ELF-1 (cell line): ENCODE data around the gene CAMK2A.

Experiments used
- DNase-seq: peaks from one replicate; pipeline ENCODE4 v3.0.0-alpha.2; 2016; ENCODE audit warnings: low read depth, low spot score

The CAMK2A gene

DNA sequence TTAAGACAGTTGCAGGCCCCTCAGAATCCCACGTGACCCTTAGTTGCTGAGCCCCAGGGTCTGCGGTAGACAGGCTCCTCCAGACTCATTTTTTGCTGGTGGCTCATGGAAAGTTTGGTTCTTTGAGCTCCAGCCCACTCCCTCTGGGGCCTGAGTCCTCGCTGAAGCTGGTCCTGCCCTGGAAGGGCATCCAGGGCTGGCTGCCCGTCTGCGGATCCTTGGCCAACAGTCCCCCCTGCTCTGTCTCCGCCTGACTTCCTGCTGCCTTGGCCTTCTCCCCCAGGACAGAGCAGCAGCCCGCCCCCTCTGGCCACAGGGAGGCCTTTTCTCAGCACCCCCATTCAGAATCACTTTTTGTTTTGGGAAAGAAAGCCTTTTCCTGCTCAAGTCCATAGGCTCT, 75.3 kb downstream of the CAMK2A start:
- DNase-seq = no peak

DNA sequence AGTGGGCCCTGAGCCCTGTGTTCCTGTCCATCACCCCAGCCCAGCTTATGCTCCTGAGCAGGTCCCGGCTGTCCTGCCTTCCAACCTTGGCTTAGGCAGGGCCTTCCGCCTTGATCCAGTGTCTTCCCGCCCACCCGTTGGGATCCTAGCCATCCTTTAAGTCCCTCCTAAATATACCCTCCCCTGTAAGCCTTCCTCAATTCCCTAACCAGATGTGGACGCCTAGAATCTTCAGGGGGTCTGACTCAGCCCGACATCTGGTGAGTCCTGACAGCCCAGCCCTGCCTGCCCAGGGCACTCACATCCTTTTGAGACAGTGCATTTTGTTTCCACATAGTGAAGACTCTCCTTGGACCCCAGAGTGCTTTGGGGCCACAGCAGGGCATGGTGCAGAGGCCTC, 76.0 kb downstream of the CAMK2A start:
- DNase-seq = no peak

DNA sequence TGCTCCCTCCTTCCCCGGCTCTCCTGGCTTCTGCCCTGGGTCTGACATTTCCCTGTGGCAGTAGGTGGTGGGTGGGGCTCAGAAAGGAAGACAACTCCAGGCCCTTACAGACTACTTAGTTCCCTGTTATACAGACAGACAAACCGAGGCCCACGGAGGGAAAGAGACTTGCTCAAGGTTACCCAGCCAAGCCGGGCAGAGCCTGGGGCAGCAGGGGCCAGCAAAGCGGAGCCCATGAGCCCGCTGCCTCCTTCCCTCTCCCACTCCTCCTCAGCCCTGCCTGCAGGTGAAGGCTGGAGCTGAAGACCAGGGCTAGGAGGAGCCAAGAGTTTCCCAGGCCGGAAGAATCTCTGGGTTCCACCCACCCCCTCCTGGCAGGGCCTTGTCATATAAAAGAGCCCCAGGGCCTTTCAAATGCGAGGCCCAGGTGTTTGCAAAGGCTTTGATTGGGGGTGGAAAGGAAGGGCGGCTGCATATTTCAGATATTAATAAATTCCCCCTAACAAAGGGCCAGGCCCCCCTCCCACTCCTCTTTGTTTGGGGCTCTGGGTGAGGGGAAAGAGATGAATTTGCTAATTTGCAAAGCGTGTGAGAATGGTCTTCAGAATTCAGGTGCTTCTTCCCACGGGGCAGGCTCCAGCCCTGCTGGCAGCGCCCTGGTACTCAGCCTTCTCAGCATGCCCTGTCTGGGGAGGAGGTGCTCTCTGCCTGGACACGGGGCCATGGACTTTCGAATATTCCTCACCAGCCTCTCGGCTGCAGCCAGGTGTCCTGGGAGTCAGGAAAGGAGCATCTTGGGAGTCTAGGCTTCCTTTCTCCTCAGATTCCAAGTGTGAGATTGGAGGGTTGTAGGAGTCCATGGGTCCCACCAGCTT, 78.2 kb downstream of the CAMK2A start:
- DNase-seq = peak; percentile 67

DNA sequence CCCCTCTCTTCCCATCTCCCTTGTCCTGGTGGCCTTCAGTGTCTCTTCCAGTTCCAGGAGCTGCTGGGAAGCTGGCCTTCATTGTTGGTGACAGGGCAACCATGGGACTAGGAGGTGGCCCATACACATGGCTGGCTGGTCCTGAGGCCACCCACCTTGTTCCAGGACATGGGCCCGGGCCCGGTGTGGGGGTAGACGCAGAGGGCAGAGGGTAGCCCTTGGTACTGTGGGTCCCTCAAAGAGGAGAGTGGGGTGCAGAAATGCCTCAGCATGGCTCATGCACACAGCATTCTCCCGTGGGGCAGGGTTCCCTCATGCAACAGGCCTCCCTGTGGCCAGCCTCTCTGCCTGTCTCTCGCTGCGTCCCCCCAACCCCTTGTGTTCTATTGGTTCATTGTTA, 78.9 kb downstream of the CAMK2A start:
- no peak for DNase-seq

DNA sequence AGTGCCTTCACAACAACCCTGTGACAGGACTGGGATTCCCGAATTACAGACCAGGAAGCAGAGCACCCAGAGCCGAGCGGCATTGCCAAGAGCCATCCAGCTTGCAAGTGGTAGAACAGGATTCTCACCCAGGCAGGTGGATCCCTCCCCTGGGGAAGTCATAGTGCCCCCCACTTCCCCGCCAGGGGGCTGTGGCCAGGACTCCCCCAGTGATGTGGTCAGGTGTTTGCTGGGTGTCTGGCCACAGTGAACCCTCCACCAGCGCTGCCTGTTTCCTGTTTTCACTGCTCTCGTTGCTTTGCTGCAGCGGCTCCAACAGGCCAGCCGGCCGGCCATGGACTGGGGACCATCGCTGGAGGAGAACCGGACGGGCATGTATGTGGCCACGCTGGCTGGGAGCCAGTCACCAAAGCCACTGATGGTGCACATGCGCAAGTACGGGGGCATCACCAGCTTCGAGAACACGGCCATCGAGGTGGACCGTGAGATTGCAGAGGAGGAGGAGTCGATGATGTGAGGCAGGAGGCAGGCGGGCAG, 80.4 kb downstream of the CAMK2A start:
- peak; percentile 51 for DNase-seq

DNA sequence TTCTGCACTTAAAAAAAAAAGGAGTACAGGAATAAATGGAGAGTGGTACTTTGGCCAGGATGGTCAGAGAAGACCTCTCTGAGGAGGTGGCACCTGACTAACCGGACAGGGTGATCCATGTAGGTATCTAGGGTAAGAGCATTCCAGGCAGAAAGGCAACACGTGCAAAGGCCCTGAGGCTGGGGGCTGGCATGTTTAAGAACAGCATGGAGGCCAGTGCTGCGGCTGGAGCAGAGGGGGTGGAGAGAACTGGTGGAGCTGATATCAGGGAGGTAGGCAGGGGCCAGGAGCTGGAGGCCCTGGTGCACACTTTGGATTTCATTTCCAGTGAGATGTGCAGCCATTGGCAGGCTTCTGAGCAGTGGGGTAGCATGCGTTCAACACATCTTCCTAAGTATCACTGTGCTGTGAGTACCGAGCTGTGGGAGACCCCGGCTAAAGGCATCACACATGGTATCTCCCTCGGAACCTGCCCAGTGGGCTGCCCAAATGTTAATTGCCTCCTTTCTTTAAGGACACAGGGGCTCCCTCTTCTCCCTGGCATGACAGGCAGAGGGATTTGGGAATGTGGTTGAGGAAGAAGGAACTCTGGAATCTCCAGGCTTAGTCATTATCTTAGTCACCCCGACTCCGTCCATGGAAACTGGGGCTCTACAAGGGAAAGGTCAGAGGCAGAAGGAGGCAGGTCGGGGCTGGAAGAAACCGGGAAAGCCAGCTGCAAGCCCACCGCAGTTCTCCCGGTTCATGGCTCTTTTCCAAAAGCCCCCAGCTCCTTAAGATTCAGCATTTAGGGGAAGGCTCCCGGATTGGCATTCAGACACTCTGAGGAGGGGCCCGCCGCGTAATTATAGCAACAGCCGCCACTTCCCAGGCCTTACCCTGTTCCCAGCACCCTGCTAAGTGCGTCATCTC, 81.1 kb downstream of the CAMK2A start:
- no peak for DNase-seq

DNA sequence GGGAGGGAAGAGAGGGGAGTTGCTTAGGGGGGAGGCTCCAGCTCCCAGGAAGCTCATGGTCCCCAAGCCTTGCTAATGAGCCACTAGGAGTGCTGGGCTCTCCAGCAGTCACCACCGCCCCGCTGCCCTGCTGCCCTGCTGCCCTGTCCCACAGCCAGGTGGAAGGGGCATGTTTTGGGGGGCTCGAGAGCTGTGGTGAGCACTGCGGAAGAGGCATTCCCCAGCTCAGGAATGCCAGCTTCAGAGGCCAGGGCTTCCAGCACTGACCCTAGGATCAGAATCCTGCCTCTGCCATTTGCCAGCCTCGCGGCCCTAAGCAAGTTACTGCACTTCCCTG, 82.8 kb downstream of the CAMK2A start:
- no peak for DNase-seq

DNA sequence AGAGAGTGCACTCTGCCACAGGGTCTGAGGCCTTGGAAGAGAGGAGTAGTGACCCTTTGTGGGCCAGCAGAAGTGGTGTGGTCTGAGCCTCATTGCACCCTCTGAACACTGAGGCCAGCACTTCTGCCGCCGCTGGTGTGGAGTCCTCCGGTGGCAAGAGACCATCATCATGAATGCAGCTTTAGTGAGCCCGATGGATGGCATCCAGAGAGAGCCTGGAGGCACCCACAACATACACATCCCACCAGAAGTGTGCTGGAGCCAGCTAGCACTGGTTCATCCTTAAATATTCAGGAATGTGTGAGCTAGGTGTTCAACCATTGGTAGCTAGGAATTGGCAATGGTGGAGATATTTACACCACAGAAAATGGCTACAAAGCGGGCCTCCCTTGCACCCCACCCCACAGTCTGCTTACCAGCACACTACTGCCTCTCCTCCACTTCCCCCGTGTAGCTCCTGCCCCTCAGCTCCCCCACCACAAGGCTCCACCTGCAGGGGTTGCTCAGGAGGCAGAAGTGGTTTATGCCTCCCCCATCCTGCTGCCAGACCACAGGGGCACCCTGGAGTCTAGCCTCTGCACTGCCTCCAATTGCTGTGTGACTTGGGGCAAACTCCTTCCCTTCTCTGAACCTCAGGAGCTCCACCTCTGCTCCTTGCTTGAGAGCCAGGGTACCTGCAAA, 83.3 kb downstream of the CAMK2A start:
- DNase-seq = peak; percentile 31

DNA sequence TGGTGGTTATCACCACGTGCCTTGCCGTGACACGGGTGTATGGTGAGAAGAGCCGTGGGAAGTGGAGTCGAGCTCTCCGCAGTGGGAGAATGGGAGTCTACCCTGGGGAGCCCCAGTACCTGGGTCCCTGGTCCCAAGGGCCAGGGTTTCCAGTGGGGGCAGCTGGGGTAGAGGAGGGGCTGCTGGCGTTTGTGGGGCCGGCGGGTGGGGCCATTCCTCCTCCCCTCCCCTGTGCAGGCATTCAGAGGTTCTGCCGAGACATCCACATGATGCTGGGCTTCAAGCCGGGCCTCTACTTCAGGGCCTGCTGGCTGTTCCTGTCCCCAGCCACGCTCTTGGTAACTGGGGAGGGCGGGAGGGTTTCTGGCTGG, 85.0 kb downstream of the CAMK2A start:
- DNase-seq = no peak

DNA sequence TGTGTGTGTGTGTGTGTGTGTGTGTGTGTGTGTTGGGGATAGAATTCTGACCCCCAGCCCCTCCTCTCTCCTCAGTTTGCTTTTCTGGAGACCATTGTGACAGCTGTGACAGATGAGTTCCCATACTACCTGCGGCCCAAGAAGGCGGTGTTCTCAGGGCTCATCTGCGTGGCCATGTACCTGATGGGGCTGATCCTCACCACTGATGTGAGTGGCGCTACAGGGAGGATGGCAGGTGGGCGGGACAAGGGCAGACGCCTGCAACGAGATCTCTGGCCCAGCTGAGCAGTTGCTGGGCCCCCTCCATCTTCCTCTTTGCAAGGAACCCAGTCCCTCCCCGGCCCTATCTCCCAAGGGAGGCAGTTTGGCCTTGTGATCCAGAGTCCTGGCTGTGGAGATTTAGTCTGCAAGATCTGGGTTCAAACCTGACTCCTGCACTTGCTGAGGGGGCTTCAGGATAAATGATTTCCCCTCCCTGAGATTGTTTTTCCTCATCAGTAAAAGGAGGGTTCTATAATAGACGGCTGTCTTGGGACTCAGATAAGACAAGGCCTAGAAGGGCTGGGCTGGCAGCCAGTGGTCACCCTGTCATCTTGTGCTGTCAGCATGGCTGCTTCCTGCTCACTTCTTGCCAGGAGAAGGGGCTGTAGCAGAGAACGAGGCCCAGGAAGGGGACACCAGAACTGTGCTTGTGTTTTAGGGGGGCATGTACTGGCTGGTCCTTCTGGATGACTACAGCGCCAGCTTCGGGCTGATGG, 85.6 kb downstream of the CAMK2A start:
- DNase-seq = no peak

DNA sequence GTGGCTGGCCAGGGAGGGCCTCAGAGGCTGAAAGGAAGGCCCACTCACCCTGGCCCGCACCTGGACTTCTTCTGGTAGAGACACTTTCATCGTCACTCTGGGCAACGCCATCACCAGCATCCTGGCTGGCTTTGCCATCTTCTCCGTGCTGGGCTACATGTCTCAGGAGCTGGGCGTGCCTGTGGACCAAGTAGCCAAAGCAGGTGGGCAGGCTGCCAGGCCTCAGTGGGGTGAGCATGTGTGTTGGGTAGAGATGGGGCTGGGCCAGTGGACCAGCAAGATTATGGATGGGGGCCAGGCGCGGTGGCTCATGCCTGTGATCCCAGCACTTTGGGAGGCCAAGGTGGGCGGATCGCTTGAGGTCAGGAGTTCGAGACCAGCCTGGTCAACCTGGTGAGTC, 87.1 kb downstream of the CAMK2A start:
- no peak for DNase-seq

DNA sequence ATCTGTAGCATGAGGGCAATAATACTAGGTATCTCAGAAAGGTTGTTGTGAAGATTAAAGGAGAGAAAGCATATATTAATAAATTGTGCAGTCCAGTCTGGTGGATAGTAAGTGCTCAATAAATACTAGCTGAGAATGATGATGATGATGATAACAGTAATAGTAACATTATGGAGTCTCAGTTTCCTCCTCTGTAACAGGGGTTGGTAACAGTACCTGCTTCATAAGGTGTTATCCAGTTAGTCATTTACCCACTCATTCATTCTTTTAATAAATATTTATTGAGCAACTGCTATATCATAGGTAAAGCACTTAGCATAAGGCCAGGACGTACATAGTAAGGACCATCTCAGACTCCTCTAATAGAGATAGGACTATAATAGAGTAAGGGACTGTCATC, 92.1 kb downstream of the CAMK2A start:
- DNase-seq = no peak

DNA sequence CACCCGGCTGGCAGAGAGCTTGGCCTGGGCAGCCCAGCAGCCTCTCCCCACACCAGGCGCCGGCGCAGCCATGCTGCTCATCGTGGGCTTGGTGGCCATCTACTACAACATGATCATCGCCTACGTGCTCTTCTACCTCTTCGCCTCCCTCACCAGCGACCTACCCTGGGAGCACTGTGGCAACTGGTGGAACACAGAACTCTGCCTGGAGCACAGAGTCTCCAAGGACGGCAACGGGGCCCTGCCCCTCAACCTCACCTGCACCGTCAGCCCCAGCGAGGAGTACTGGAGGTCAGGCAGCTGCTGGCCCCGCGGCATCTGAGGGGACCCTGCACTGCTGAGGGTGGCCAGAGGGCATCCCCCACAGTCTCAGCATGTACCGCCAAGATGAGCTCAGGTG, 92.6 kb downstream of the CAMK2A start:
- DNase-seq = no peak

DNA sequence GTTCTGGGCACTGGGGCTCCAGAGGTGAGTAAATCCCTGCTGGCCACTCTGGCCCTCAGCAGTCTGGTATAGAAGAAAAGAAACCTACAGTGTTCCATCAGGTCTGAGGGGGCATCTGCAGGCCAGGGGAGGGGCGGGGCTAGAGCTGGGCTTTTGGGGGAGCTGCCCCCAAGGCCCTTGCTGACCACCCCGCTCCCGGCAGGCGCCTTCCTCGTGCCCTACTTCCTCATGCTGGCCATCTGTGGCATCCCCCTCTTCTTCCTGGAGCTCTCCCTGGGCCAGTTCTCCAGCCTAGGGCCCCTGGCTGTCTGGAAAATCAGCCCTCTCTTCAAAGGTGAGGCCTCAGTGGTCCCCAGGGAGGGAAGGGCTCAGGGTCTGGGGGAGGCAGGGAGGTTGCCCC, 93.1 kb downstream of the CAMK2A start:
- DNase-seq = no peak

DNA sequence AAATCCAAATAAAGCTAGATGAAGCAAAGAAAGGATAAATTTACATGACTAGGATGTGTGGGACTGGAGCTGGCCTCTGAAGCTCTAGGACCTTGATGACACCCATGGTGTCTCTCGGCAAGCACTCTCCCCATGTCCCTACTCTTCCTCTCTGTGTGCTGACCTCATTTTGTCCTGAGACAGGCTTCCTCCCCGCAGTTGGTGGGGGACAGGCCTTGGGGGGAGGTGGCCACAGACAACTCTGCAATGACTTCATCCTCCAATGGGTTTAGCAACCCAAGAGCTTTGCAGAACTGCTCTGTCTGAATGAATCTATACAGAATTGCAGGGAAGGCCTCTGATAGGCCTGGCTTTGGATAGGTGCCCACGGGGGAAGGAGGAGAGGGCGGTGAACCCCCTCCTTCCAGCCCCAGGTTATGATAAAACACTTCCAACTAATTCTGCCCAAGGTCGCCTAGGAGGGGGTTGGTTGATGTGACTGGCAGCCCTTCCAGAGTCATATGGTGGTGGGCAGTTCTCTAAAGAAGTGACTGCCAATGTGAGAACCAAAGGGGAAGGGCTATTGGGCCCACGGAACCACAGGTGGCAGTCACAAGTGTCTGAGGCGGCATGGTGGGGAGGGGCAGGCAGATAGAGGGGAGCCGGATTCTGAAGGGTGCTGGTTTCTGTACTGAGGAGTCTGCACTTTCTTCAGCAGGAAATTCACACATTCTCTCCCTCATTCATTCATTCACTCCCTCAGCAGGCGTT, 93.7 kb downstream of the CAMK2A start:
- no peak for DNase-seq

DNA sequence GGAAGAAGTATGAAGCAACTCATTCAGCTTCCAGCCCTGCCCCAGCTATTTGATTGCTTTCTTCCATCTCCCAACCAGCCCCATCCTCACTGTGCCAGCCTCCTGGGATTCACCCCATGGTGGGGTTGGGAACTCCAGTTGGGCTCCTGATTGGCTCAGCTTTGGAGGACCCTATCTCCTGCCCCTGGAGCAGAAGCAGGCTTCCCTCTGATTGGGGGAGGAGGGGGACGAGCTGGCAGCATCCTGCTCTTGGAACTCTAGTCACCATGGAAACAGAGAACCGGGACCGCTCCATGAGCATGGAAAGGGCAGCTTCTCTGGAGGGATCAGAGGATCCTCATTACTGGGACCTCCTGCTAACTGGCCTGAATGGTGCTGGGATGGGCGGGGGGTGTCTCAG, 97.1 kb downstream of the CAMK2A start:
- DNase-seq = no peak

DNA sequence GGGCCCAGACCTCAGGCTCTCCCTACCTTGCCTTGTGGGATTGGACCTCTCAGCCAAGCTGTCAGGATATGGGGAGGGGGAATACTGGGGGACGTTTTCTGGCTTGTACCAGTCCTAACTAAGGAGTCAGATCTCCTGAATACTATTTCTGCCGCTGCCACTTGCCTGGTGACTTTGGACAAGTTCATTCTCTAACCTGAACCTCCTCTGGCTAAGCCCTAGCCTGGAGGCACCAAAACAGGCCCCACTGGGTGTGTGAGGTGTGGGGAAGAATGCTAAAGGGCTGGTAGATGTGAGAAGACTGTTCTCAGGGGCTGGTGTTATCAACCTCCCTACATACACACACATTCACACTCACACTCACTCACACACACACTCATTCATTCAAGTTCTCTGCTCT, 98.6 kb downstream of the CAMK2A start:
- DNase-seq = peak; percentile 33

DNA sequence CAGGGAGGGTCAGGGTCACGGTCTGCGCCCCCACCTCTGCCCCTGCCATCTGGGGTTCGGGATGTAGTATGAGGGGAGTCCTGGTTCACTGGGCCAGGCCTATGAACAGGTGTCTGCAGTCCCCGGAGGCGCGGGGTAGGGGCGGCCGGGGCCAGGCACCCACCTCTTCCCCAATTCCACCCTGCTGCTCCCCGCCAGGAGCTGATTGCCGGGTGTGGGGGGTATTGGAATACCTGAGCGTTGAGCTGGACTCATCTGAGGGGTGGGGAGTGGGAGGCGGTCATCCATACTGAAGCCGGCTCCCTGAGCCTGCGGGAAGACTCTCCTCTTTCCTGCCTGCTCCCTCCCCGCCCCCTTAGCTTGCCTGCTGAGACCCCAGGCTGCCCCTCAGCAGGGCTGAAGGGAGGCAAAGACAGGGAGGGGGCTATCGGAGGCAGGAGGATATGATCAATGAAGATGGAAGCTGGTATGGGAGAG, 99.0 kb downstream of the CAMK2A start:
- no peak for DNase-seq

DNA sequence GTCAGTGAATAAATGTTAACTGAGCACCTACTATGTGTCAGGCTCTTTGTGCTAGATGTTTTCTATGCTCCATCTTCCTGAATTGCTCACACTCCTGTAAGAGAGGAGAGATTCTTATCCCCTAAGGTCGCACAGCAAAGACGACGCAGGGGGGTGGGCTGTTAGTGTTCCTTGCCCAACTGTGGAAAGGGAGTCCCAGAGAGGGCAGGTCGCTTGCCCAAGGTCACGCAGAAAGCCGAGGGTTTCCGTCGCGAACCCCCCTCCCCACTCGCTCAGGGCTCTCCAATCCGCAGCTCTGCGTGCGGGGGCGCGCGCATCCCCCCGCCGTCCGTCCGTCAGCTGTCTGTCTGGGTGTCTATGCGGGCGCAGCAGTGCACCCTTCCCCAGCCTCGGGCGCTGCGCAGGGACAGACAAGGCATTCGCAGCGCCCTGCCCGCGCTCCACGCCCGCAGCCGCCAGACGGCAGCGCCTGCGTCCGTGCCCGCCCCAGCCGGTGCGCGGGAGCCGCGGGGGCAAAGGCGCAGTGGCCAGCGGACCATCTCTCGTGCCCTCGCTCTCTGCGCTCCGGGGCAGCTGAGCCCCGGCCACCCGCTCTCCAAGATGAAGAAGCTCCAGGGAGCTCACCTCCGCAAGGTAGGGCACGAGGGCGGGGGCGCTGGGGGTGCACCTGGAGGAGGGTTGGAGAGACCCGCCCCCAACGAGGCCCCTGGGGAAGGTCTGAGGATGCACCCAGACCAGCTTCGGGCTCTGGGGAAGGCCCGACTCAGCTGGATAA, 99.7 kb downstream of the CAMK2A start, which contains the start of gene SLC6A7:
SLC6A7 (plus strand) TSS at position 335 of the 775 bp plus-strand sequence; CDS start at position 601, 266 bp downstream.
- DNase-seq = no peak

DNA sequence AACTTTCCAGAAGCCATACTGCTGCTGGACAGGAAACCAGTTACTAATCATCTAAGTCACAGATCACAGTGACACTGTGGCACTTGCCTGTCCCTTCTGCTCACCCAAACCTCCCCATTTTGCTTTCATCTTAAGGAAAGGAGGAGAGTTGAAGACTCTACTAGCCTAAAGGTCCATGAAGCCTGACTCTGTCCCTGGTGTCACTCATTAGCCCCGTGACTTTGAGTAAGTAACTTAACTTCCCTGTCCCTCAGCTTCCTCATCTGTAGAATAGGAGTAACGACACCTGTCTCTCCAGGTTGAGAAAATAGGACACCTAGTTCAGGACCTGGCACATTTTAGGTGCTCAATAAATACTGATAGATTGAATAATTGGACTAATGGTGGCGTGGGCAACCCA, 100.2 kb downstream of the CAMK2A start:
- no peak for DNase-seq
